GDM1 (cell line): Measurements from ENCODE around the gene VPS50.
"Not testable (repeated sequence)": the region's sequence is repeated elsewhere in the genome, so short reads cannot be mapped to it uniquely, and the experiment has no call there.

ENCODE experiments used
- DNase-seq: peaks from one replicate; lab custom pipeline; 2025; lab: John Stamatoyannopoulos, UW

VPS50 gene

GRCh38 chr7:93331706-93332105 is 99.5 kb downstream of the VPS50 start:
- DNase-seq: no peak

- DNase-seq: no peak
Observed at GRCh38 chr7:93332172-93332571, 100.0 kb downstream of the VPS50 start.

- no peak for DNase-seq
Observed at GRCh38 chr7:93337052-93337451, 104.9 kb downstream of the VPS50 start.

- DNase-seq: not testable (repeated sequence)
Observed at GRCh38 chr7:93342178-93342577, 110.0 kb downstream of the VPS50 start.

GRCh38 chr7:93350338-93350737 is 118.2 kb downstream of the VPS50 start:
- DNase-seq: no peak

- no peak for DNase-seq
Observed at GRCh38 chr7:93352881-93353280, 120.7 kb downstream of the VPS50 start.

GRCh38 chr7:93354815-93355214 is 122.6 kb downstream of the VPS50 start:
- no peak for DNase-seq

GRCh38 chr7:93359520-93360198 is 127.5 kb downstream of the VPS50 start:
- no peak for DNase-seq

GRCh38 chr7:93361853-93362252 is 129.7 kb downstream of the VPS50 start:
- no peak for DNase-seq

- no peak for DNase-seq
Observed at GRCh38 chr7:93364806-93365205, 132.6 kb downstream of the VPS50 start.

- no peak for DNase-seq
Observed at GRCh38 chr7:93365341-93365740, 133.2 kb downstream of the VPS50 start.

- no peak for DNase-seq
Observed at GRCh38 chr7:93366816-93367215, 134.7 kb downstream of the VPS50 start.

GRCh38 chr7:93367254-93367653 is 135.1 kb downstream of the VPS50 start:
- DNase-seq: no peak

GRCh38 chr7:93370937-93371336 is 138.8 kb downstream of the VPS50 start:
- not testable (repeated sequence) for DNase-seq

GRCh38 chr7:93373537-93373936 is 141.4 kb downstream of the VPS50 start:
- no peak for DNase-seq

GRCh38 chr7:93374345-93374940 is 142.3 kb downstream of the VPS50 start:
- no peak for DNase-seq

- no peak for DNase-seq
Observed at GRCh38 chr7:93375603-93376002, 143.4 kb downstream of the VPS50 start.

GRCh38 chr7:93378131-93378760 is 146.1 kb downstream of the VPS50 start:
- no peak for DNase-seq

- no peak for DNase-seq
Observed at GRCh38 chr7:93382362-93382761, 150.2 kb downstream of the VPS50 start.

GRCh38 chr7:93390660-93391059 is 158.5 kb downstream of the VPS50 start:
- DNase-seq: no peak

GRCh38 chr7:93392984-93393383 is 160.8 kb downstream of the VPS50 start:
- DNase-seq: no peak

- DNase-seq: no peak
Observed at GRCh38 chr7:93399642-93400041, 167.5 kb downstream of the VPS50 start.

- DNase-seq: no peak
Observed at GRCh38 chr7:93402944-93403343, 170.8 kb downstream of the VPS50 start.

- DNase-seq: no peak
Observed at GRCh38 chr7:93407239-93407638, 175.1 kb downstream of the VPS50 start.
